ENCODE results near the gene TRIM32. TPM values are rescaled to one million over a fixed set of nuclear protein-coding genes. Genes with fewer than 3 reads are reported as not detected.
"Not testable (repeated sequence)": the region's sequence is repeated elsewhere in the genome, so short reads cannot be mapped to it uniquely, and the experiment has no call there.

Gene TRIM32
- total RNA-seq, 4 donors from 2014 or later: 10.8 to 12.8 (median 12.0) TPM

GRCh38 chr9:116688806-116689485 is 1.8 kb downstream of the TRIM32 start:
- Histone ChIP-seq H3K36me3 (no peaks in the 10 kb centered on the region), H3K4me3 (no peak overlapping the region), H3K9me3 (no peaks in the 10 kb centered on the region), H3K27me3 (no peaks in the 10 kb centered on the region), H3K27ac (no peak overlapping the region), H3K4me1 (peaks cover 41% of the 10 kb centered on the region)
- WGBS: 86% methylated on average over 3 of the region's 3 CpGs
- no peak for DNase-seq (ENCODE audit: low spot score in 2 of 2)
- TF ChIP-seq CTCF (IDR thresholded peaks at IDR 0.05) (no peak), EP300 (IDR thresholded peaks at IDR 0.05) (no peak), POLR2A (IDR thresholded peaks at IDR 0.05) (no peak), POLR2AphosphoS5 (IDR thresholded peaks at IDR 0.05) (no peak)

- H3K36me3 ChIP-seq: no peaks in the 10 kb centered on the region
- DNase-seq (ENCODE audit: low spot score in 2 of 2): no peak
- TF ChIP-seq CTCF (IDR thresholded peaks at IDR 0.05) (no peak), POLR2AphosphoS5 (IDR thresholded peaks at IDR 0.05) (no peak), POLR2A (IDR thresholded peaks at IDR 0.05) (no peak), EP300 (IDR thresholded peaks at IDR 0.05) (no peak)
- WGBS: 87% methylated on average over 3 of the region's 3 CpGs
- H3K4me3 ChIP-seq: no peak overlapping the region
- peaks cover 44% of the 10 kb centered on the region for H3K4me1 ChIP-seq
- H3K9me3 ChIP-seq: no peaks in the 10 kb centered on the region
- H3K27ac ChIP-seq: no peak overlapping the region
- no peaks in the 10 kb centered on the region for H3K27me3 ChIP-seq
These were observed 2.5 kb downstream of the TRIM32 start for GRCh38 chr9:116689486-116690032.

GRCh38 chr9:116690805-116691204 is 3.7 kb downstream of the TRIM32 start:
- H3K9me3 ChIP-seq; H3K4me3 ChIP-seq; H3K36me3 ChIP-seq; H3K27ac ChIP-seq; H3K27me3 ChIP-seq; DNase-seq (ENCODE audit: low spot score in 2 of 2): not testable (repeated sequence)
- H3K4me1 ChIP-seq: peaks cover 44% of the 10 kb centered on the region

GRCh38 chr9:116691607-116692006 is 4.5 kb downstream of the TRIM32 start:
- Histone ChIP-seq H3K4me1 (peaks cover 40% of the 10 kb centered on the region), H3K27me3 (no peaks in the 10 kb centered on the region), H3K9me3 (no peaks in the 10 kb centered on the region), H3K27ac (no peak overlapping the region), H3K36me3 (no peaks in the 10 kb centered on the region), H3K4me3 (no peak overlapping the region)
- TF ChIP-seq POLR2A (IDR thresholded peaks at IDR 0.05) (no peak), EP300 (IDR thresholded peaks at IDR 0.05) (no peak), POLR2AphosphoS5 (IDR thresholded peaks at IDR 0.05) (no peak), CTCF (IDR thresholded peaks at IDR 0.05) (no peak)
- 92% methylated on average over 3 of the region's 3 CpGs for WGBS
- no peak for DNase-seq (ENCODE audit: low spot score in 2 of 2)

GRCh38 chr9:116692616-116693015 is 5.5 kb downstream of the TRIM32 start:
- TF ChIP-seq CTCF (IDR thresholded peaks at IDR 0.05): no peak
- TF ChIP-seq POLR2AphosphoS5 (IDR thresholded peaks at IDR 0.05): no peak
- no peak for TF ChIP-seq EP300 (IDR thresholded peaks at IDR 0.05)
- TF ChIP-seq POLR2A (IDR thresholded peaks at IDR 0.05): no peak
- Histone ChIP-seq H3K9me3 (no peaks in the 10 kb centered on the region), H3K4me1 (peaks cover 35% of the 10 kb centered on the region), H3K27me3 (no peaks in the 10 kb centered on the region), H3K4me3 (no peak overlapping the region), H3K36me3 (peaks cover under 1% of the 10 kb centered on the region), H3K27ac (no peak overlapping the region)
- 63% methylated on average over 2 of the region's 2 CpGs for WGBS
- no peak for DNase-seq (ENCODE audit: low spot score in 2 of 2)
